HG02981 (cell line): ENCODE data around the gene NUP93.

Experiments
- ATAC-seq: cut with Tn5 transposase; IDR thresholded peaks from one replicate; pipeline ENCODE4 v1.9.1; 2021; ENCODE audit warnings: mild to moderate bottlenecking, moderate library complexity; ENCODE audit not compliant: unreplicated experiment

The NUP93 gene

DNA sequence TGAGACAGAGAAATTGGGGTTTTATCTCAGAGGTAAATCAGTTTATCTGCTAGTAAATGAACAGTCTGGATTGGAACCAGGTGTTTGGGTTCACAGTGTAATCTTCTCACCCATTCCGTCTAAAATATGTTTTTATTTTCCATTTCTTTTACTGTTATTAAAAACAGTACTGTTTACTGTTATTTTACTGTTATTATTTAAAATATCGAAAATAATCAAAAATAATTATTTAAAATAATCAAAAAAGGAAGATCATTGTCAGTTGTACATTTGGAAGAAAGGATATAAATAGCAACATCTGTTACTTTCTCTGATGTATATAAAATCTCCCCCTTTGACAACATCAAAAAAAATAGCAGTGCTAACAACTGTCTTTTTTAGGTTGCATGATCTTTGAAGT lies 11.5 kb downstream of the NUP93 start:
- no peak for ATAC-seq

DNA sequence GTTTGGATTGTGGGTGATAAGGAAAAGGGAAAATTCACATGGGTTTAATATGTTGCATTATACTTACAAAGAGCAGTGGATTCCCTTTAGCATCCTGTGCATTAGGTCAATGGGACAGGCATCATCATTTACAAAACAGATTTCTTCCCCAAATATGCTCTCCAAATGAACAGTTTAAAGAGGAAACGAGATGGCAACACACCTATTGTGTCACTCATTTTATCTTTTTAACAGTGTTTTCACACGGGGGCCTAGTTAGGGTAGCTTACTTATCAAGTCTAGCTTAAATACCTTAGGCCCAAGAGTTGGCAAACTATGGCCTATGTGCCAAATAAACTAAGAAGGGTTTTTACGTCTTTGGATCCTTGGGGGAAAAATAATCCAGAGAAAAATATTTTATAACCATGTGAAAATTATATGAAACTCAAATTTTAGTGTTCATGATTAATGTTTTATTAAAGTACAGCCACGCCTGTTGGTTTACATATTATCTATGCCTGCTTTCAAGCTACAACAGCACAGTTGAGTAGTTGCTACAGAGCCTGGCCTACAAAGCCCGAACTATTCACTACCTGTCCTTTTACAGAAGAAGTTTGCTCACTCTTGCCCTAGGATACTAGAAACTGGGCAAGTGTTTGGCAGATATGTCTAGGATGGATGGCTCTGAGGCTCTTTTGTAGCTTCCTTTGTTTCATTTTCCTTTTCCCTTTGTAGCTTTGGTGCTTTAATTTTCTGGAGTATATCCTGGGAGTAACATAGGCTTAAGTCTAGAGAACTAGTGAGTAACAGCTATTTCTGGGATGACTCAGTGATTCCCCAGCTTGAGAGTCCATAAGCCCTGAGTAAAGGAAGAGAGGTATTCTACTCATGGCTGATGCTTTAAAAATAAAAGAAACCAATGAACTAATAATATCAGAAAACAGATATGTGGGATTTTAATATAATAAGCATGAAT lies 12.4 kb downstream of the NUP93 start:
- no peak for ATAC-seq

DNA sequence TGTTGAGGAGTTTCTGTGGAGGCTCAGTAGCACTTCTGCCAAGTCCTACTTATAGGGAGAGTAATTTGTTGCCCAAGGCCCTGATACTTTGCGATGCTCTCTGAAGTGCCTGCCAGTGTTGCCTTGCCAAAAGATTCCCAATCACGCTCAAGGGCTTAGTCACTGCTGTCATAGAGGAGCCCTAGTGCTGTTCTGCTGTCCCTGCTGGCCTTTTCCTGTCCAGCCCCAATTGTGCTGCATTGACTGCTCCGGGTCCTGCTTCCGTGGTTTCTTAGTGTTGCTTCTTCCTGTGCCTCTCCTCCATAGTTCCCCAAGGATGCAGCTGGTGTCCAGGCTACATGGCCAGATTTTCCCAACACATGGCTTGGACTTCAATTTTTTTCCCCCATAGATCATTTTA lies 13.9 kb downstream of the NUP93 start:
- ATAC-seq, result no peak

DNA sequence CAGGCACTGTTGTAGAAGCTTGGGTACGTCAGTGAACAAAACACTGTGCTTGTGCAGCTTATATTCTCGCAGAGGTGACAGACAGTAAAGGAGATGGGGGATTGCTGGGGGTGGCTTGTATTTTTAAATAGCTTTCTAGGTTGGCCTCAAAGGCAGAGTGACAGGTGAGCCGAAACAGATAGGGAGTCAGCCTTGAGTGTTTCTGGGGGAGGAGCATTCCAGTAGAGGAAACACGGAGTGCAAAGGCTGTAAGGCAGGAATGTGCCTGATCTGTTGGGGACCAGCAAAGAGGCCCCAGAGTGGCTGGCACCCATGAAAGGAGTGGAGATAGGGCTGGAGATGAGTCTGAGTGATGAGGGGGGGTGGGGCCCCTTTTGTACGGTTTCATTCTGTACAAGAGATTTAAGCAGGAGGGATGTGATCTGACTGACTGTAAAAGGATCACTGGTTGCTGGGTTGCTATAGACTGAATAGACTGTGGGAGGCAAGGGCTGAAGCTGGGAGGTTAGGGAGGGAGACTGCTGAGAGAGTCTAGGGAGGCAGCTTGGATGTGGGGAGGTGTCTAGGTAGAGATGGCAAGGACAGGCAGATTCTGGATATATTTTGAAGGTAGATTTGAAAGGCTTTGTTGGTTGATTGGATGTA lies 15.2 kb downstream of the NUP93 start:
- no peak for ATAC-seq

DNA sequence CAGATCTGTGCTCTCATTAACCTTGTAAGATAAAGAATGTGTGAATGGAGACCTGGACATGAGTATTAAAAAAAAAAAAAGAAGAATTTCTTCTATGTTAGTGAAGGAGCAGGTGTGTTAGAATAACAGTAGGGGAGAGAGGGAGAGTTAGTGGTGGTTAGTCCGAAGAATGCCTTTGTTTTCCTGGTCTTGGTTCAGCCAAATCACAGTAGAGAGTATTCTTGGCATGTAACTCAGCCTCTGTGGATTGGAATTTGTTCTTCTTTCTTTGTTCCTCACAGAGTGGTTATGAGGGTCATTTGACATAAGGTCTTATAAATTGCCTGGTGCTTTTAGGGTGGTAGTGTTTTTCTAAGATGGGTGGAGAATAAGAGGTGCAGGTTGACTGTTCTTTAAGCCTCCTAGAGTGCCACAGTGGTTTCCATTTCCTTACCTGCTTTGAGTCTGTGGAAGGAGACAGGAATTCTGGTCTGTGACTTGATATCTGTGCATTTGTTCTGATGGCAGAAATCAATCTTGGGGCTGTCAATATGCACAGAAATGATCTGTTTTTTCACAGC lies 17.6 kb downstream of the NUP93 start:
- no peak for ATAC-seq

DNA sequence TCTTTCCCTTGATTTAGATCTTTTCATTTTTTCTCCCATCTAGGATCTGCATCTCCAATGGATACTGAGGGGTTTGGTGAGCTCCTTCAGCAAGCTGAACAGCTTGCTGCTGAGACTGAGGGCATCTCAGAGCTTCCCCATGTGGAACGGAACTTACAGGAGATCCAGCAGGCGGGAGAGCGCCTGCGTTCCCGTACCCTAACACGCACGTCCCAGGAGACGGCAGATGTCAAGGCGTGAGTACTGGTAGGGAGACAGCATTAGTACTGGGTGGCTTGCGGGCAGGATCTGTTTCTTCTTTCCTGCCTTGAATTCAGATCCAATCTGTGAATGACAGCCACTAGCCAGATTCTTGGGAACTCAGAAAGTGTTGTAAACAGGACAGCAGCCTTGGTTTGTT lies 18.3 kb downstream of the NUP93 start:
- ATAC-seq, result no peak

DNA sequence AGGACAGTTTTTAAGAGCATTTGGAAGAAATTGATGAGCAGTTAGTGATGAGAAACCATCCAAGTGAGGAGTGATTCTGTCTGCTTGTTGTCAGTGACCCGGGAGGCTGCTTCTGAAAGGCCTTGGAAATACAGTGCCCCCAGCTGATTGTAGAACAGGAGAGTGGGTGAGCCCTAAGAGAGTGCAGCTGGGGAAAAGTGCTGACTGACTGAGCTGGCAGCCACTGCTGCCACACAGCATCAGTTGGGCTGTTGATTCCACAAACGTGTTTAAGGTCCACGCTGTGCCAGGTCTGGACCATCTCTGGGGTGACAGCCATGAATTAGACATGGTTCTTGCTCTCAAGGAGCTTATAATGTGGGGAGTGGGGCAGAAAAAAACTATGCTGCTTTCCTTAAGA lies 18.9 kb downstream of the NUP93 start:
- no peak for ATAC-seq

DNA sequence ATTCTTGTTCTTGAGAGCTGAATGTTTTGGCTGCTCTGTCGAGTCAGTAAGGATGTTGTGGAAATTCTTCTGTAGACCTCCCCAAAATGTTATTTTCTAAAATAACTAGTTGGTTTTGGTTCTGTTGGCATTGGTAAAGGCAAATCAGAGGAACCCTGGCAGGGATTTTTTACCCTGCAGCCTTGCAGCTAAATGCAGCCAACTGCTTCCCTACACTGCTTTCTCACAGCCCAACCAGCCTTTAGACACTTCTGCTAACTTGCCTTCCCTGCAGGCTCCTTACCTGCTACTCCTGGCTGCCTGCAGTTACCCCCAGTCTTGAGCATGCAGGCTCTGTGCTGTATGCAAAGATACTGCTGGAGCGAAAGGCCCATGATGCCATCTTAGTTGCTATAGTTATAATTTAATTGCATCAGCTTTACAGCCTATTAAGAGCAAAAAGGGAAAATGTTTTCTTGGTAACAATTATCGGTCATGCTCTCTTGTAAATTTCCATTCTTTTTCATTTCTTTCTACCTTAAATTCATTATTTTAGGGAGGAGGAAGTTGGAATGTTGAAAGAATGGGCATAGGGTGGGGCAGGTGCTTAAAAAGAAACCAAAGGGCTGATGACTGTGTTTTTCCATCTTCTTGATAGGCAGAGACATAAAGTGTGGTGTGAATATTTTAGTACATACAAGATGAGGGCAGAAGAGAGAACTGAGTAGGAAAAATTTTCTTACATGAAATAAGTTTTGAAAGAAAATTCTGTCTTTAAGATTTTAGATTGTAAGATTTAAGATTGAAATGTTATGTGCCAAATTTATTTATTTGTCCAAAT lies 20.0 kb downstream of the NUP93 start:
- ATAC-seq, result no peak

DNA sequence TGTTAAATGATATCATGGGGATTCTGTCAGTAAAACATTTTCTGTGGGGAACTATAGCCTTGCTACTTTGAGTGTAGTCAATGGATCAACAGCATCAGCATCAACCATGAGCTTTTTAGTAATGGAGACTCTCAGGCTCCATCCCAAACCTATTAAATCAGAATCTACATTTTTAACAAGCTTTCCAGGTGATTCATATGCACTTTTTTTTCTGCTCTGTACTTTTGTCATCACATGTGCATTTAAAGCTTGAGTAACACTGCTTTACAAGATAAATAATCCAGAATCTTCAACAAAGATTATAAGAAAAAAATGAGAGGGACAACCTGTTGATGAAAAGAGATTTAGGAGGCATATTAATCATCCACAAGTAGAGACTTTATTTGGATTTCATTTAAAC lies 23.5 kb downstream of the NUP93 start:
- no peak for ATAC-seq

DNA sequence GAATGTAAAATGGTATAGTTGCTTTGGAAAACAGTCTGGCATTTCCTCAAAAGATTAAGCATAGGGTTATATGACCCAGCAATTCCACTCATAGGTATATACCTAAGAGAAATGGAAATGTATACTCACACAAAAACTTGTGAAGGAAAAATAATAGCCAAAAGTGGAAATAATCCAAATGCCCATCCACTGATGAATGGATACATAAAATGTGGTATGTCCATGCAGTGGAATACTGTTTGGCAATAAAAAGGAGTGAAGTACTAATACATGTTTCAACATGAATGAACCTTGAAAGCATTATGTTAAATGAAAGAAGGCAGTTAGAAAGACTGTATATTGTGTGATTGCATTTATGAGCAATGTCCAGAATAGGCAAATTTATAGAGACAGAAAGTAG lies 25.1 kb downstream of the NUP93 start:
- ATAC-seq, result no peak

DNA sequence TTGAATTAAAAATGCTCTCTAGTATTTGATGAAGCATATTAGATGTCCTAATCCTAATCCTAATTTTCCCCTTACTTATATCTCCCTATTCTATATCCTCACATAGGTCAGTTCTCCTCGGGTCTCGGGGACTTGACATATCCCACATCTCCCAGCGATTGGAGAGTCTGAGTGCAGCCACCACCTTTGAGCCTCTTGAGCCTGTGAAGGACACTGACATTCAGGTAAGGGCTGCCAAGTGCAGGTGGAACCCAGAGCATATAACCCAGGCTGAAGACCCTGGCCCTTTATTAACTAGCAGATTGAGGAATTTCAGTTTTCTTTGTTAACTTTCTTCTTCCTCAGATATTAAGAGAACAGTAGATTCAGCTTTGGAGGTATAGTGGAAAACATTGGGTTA lies 28.5 kb downstream of the NUP93 start:
- no peak for ATAC-seq

DNA sequence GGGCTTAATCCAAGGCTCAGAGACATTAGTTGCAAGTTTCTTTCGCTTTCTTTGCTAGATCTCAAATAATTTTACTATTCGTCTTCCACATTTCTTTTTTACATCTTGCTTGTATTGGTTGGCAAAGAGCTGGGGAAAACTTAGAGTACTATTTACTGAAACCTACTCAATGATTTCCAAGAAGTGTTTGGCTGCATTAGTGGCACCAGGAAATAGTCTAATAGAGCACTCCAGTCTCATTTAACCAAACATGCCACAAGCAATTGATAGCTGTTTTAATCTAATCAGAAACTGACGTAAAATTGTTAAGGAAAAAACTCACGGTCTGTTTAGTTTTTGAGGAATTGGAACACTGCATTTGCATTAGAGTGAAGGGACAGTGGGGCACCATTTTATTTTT lies 29.0 kb downstream of the NUP93 start:
- no peak for ATAC-seq

DNA sequence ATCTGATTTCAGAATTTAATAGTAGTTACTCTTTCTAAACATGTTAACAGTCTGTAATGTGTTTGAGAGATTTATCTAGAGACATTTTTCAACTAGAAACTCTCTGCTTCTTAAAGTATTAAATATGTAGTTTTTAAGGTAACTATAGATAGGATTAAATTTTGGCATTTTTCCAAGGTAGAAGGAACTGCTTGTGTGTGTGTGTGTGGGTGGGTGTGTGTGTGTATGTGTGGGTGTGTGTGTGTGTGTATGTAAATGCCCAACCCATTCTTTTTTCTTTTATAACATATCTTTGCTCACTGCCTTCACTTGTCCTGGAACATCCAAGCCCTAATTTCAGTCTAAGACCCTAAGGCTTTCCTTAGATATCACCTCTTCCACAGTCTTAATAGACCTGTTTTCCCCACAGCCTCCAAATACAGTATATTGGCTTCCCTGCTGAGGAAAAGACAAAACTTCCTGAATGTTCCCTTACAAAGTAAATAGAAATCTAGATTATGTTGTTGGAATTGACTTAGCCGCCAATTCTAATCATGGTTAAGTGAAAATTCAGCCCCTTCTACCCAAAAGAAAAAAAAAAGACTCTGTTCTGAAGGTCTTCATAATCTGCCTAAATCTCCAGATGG lies 33.5 kb downstream of the NUP93 start:
- no peak for ATAC-seq

DNA sequence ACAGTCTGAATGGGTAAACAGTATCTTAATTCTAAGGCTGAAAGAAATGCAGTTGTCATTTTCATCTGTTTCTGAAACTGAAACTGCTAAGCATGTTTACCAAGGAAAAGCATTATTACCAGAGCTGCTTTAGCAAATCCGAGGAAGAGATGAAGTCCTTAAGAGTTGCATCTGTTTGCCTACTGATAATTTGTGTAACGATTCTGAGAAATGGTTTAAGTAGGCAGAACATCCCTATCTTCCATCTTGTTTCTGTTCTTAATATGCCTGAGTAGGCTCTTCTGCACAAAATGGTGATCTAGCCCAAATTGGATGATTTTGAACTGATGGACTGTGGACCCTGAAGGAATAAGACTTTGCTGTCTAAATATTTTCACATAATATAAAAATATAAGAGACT lies 34.9 kb downstream of the NUP93 start:
- no peak for ATAC-seq

DNA sequence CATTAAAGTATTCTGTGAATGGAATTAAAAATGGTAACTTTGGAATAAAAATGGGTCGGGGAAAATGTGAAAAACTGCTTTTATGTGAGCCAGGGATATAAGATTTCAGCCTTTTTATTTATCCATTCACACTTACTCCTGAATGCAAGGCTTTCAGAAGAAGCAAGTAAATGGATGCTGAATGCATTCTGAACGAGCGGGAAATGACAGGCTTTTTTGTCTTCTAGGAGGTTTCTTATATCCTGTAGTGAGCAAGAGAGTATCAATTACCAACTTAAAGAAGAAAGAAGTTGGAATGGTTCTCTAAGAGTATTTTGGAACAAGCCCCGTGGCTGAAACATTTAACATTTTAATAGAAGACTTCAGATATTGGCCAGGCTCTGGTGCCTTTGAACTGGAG lies 36.0 kb downstream of the NUP93 start:
- no peak for ATAC-seq

DNA sequence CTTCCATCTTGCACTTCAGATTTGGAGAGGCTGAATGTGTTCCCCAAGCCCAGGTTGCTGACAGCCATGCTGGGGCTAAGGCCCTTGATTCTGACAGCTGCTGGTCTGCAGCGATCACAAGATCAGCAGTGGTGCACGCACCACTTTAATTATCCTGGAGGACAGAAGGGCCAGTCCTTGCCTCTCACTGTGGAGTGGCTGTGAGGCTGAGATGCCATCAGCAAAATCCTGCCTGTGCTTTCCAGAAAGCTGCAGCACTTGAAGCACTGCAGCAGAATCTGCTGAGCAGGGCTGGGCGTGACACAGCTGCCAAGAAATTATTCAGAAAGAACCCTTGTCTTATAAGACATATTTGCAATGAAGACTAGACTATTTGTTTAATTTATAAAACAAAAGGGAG lies 37.1 kb downstream of the NUP93 start:
- ATAC-seq, result no peak

DNA sequence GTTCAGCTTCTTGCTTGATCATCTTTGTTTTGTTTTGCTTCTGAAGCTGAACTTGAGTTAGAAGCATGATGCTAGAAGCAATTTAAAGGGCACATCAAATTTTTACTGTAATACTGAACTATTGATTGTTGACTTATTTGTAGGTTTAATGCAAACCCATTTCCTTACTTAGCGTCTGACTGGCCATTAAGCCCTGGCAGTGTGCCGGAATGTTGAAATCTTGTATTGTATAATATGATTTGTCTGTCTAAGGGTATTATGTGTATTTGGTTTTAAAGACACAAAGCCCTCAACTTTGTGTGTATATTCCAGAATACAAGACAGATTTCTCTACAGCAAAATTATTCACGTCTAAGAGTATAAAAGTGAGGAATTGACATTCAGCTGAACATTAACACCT lies 39.7 kb downstream of the NUP93 start:
- no peak for ATAC-seq

DNA sequence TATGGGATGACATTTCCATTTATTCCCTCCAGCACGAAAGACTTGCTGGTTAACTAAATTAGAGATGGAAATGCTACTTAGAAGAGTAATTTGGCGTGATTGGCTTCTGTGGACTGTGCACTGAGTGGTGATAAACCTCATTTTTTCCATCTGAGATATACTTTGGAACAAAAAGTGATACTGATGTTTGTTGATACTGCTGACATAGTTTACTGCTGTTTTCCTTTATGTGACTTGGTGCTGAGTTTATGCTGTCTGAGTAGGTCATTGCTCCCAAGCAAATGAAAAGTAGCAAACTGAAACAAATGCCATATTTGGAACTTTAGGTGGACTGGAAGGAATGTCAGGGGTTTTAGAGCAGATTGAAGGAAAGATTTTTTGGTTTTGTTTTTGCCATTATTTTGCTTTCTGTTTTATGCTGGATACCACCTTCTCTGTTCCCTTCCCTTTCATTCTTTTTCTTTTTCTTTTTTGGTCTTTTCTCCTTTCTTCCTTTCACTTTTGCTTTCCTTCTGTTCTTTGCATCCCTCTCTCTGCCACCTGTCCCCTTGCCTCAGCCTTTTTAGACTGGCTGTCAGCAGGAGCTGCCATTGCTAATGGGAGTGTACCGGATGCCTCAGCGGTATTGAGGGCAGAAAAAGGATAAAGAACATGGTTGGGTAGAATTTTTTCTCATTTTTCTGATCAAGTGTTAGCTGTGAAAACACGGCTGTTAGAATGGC lies 41.8 kb downstream of the NUP93 start:
- no peak for ATAC-seq

DNA sequence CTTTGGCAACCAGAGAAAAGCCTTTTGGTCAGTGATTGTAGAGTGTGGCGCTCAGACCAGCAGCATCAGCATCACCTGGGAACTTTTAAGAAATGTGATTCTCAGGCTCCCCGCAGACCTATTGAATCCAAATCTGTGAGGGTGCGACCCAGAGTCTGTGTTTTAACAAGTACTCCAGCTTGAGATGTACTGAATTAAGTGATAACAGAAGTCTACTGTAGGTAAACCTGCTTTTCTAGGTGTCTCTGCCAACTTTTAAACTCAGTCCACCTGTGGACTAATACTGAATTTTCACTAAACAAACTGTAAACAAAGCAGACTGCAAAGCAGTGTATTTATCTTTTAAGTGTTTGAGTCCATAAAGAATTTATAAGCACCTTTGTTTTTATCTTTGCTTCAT lies 43.6 kb downstream of the NUP93 start:
- no peak for ATAC-seq

DNA sequence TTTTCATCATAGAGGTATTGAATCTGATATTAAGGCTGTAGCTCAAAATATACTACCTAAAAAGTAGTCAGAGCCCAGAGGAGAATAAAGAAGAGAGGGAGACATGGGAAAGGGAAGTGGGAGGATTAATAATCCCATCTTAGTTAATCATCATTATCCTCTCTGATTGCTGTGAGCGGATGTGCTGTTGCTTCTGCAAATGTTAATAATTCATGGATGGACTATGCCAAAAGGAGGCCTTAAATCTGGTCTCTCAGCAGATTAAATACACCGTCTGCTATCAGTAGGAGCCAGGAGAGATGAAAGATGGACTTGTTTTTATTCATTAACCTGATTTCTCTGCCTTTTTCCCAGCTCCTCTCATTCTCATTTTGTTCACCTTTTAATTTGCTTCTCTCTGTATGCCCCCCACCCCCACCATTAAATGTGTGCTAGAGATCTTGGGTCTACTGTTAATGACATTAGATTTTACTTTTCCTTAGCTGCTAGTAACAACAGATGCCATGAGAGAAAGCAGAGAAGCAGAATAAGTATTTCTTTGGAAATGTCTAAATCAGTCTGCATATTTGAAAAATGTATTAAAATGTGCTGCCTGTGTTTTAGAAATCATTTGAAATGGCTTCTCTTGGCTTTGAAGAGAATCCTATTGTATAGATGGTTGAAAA lies 44.2 kb downstream of the NUP93 start:
- ATAC-seq, result no peak
